ENCODE data around the gene CFAP54.

CFAP54 gene

GRCh38 chr12:96889273-96889933, 400.0 kb downstream of the CFAP54 start:
- Histone ChIP-seq H3K9me3 (ENCODE audit: control insufficient read depth, insufficient read depth, low read length) (no peaks in the 10 kb centered on the region), H3K4me2 (ENCODE audit: low read length) (no peak overlapping the region), H4K20me1 (ENCODE audit: control insufficient read depth, insufficient read depth, low read depth, low read length) (no peaks in the 10 kb centered on the region), H3K36me3 (ENCODE audit: control insufficient read depth, low read length) (no peaks in the 10 kb centered on the region), H3K27ac (ENCODE audit: low read depth, low read length) (no peak overlapping the region), H3K4me1 (ENCODE audit: control insufficient read depth, low read length) (no peaks in the 10 kb centered on the region), H3K79me2 (ENCODE audit: control insufficient read depth, low read length) (no peaks in the 10 kb centered on the region), H3F3A (ENCODE audit: control insufficient read depth, insufficient read depth) (no peaks in the 10 kb centered on the region), H3K9me2 (replicated peaks; ENCODE audit: control insufficient read depth, low read length) (no peaks in the 10 kb centered on the region), H3K4me3 (ENCODE audit: low read length) (no peak overlapping the region), H3K27me3 (ENCODE audit: control insufficient read depth, low read length) (no peaks in the 10 kb centered on the region; the same call in 1 of the 2 replicates)
- no peak for TF ChIP-seq CTCF (IDR thresholded peaks at IDR 0.05; ENCODE audit: low read depth, low read length, poor library complexity, severe bottlenecking)
- TF ChIP-seq EZH2phosphoT487 (IDR thresholded peaks at IDR 0.05; ENCODE audit: borderline replicate concordance, low read length) = no peak

- Histone ChIP-seq H3K36me3 (ENCODE audit: control insufficient read depth, low read length) (no peaks in the 10 kb centered on the region), H3K9me3 (ENCODE audit: control insufficient read depth, insufficient read depth, low read length) (no peaks in the 10 kb centered on the region), H3F3A (ENCODE audit: control insufficient read depth, insufficient read depth) (no peaks in the 10 kb centered on the region), H4K20me1 (ENCODE audit: control insufficient read depth, insufficient read depth, low read depth, low read length) (no peaks in the 10 kb centered on the region), H3K4me1 (ENCODE audit: control insufficient read depth, low read length) (no peaks in the 10 kb centered on the region), H3K4me3 (ENCODE audit: low read length) (no peak overlapping the region), H3K4me2 (ENCODE audit: low read length) (no peak overlapping the region), H3K27ac (ENCODE audit: low read depth, low read length) (no peak overlapping the region), H3K27me3 (ENCODE audit: control insufficient read depth, low read length) (no peaks in the 10 kb centered on the region; the same call in 1 of the 2 replicates), H3K79me2 (ENCODE audit: control insufficient read depth, low read length) (no peaks in the 10 kb centered on the region), H3K9me2 (replicated peaks; ENCODE audit: control insufficient read depth, low read length) (no peaks in the 10 kb centered on the region)
- TF ChIP-seq CTCF (IDR thresholded peaks at IDR 0.05; ENCODE audit: low read depth, low read length, poor library complexity, severe bottlenecking) (no peak), EZH2phosphoT487 (IDR thresholded peaks at IDR 0.05; ENCODE audit: borderline replicate concordance, low read length) (no peak)
These were observed 401.0 kb downstream of the CFAP54 start for GRCh38 chr12:96890331-96890730.

- Histone ChIP-seq H4K20me1 (ENCODE audit: control insufficient read depth, insufficient read depth, low read depth, low read length) (no peaks in the 10 kb centered on the region), H3K27ac (ENCODE audit: low read depth, low read length) (no peak overlapping the region), H3K27me3 (ENCODE audit: control insufficient read depth, low read length) (no peaks in the 10 kb centered on the region), H3K79me2 (ENCODE audit: control insufficient read depth, low read length) (no peaks in the 10 kb centered on the region), H3F3A (ENCODE audit: control insufficient read depth, insufficient read depth) (no peaks in the 10 kb centered on the region), H3K9me2 (replicated peaks; ENCODE audit: control insufficient read depth, low read length) (no peaks in the 10 kb centered on the region), H3K4me1 (ENCODE audit: control insufficient read depth, low read length) (no peaks in the 10 kb centered on the region), H3K36me3 (ENCODE audit: control insufficient read depth, low read length) (no peaks in the 10 kb centered on the region), H3K9me3 (ENCODE audit: control insufficient read depth, insufficient read depth, low read length) (no peaks in the 10 kb centered on the region), H3K4me2 (ENCODE audit: low read length) (no peak overlapping the region), H3K4me3 (ENCODE audit: low read length) (no peak overlapping the region)
- no peak for TF ChIP-seq CTCF (IDR thresholded peaks at IDR 0.05; ENCODE audit: low read depth, low read length, poor library complexity, severe bottlenecking)
- no peak for TF ChIP-seq EZH2phosphoT487 (IDR thresholded peaks at IDR 0.05; ENCODE audit: borderline replicate concordance, low read length)
These were observed 402.7 kb downstream of the CFAP54 start for GRCh38 chr12:96892104-96892503.
